GM18858 (cell line): ENCODE data around the gene RPUSD4.

Source experiments
- ATAC-seq: cut with Tn5 transposase; IDR thresholded peaks from one replicate; pipeline ENCODE4 v1.9.1; 2021; ENCODE audit not compliant: unreplicated experiment

Gene RPUSD4

GRCh38 chr11:126214441-126214840 lies 3.0 kb upstream of the RPUSD4 start:
- no peak for ATAC-seq

GRCh38 chr11:126212089-126212660 lies 725 bp upstream of the RPUSD4 start:
- ATAC-seq: no peak

- ATAC-seq: no peak
Observed at GRCh38 chr11:126210871-126211235, 597 bp downstream of the RPUSD4 start.

DNA sequence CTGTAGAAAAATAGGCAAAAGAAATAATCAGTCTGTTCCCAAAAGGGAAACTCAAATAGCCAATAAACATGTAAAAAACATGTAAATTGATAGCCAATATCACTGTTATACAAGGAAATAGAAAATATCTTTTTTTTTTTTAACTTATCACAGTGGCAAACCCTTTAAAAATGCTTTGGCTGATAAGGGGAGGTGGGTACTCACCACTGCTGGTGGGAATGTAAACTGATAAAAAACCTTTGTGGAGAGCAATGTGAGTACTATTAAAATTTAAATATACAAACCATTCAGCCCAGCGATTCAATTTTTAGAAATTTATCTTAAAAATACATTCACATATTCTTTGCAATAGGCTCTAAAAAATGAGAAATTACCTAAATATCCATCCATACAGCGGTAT lies 3.6 kb downstream of the RPUSD4 start:
- ATAC-seq: no peak

- no peak for ATAC-seq
Observed at GRCh38 chr11:126205359-126205758, 6.1 kb downstream of the RPUSD4 start.

DNA sequence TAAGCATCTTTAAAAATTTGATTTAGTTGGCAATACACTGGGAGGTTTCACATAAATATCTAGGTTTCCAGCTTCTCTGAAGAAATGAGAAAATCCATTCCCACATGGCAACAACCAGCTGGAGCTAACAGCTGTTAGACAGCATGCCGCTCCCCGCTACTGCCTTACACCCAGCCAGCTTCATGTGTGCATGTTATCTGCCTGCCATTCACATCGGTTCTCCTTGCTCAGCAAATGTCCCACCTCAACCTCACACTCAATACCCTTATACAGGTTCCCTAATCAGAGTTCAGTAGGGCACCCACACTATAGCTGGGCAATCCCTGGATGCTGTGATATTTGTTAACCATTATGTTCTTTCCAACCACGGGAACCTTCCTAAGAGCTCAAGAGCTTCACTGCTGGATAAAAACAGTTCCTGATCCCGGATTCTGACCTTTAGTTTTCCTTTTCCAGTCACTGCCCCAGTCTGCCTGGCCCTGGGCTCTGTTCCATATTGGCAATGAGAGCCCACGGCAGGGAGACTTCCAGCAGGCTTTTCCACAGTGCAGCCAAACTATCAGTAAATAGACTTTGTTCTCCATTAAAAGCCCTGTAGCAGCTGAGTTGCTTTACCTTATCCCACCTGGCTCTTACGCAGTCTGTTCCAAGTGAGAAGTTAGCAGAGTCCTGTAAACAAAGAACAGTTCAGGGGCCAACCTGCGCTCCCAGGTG lies 8.6 kb downstream of the RPUSD4 start:
- ATAC-seq: no peak

DNA sequence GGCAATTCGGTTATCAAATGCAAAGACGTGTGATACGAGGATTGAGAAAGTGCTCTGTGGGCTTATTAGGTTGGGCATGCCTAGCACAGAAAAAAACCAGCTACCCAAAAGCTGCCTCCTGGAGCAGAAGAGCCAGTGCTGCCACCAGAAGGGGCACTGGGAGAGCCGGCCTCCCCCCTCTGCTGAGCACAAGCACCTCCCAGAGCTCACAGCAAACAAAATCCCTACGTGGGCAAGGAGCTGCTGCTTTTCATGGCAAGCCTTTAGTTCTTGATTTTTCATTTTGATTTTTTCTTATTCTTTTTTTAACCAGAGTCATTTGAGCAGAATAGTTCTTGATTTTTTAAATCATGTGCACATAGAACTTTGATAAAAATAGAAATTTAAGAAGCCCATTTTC lies 12.8 kb downstream of the RPUSD4 start:
- ATAC-seq: no peak

- ATAC-seq: no peak
Observed at GRCh38 chr11:126197277-126197939, 14.0 kb downstream of the RPUSD4 start.

GRCh38 chr11:126195119-126195518 lies 16.3 kb downstream of the RPUSD4 start:
- ATAC-seq: no peak

GRCh38 chr11:126194121-126194543 lies 17.3 kb downstream of the RPUSD4 start:
- no peak for ATAC-seq

DNA sequence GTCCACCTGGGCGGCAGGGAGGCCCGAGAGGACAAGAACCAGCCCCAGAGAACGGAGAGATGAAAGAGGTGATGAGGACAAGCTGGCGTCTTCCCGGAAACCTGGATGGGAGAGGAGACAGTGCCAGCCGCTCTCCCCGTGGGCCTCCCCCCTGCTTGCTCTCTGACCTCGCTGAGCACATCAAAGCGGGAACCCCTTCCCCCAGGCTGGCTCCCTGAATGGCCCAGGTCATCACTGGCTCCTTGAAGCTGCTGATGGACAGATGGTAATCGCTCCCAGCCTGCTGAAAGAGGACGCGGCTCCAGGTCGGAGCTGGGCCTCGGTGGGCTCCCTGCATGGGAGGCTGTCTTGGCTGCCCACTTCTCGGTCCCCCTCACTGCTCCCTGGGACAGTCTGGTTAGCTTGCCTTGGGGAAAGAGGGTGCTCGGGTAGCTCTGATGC lies 18.4 kb downstream of the RPUSD4 start:
- no peak for ATAC-seq

DNA sequence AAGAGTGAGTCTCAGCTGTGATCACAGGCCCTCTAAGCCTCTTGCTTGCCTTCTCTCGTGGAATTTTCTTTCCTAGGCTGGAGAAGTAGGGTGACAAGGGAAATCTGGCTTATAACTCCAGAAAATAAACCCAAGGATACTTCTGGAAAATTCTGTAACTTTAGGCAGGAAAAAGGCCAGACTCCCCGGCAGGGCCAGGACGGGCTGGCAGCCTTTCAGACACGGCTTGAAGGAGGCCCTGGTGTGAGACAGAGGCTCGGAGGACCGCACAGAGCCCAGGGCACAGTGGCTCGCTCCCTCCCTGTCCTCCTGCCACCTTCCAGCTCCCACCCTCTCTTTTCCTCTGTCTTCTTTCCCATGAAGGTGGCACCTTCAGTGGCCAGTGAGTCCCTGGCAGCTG lies 19.1 kb downstream of the RPUSD4 start:
- ATAC-seq: no peak

DNA sequence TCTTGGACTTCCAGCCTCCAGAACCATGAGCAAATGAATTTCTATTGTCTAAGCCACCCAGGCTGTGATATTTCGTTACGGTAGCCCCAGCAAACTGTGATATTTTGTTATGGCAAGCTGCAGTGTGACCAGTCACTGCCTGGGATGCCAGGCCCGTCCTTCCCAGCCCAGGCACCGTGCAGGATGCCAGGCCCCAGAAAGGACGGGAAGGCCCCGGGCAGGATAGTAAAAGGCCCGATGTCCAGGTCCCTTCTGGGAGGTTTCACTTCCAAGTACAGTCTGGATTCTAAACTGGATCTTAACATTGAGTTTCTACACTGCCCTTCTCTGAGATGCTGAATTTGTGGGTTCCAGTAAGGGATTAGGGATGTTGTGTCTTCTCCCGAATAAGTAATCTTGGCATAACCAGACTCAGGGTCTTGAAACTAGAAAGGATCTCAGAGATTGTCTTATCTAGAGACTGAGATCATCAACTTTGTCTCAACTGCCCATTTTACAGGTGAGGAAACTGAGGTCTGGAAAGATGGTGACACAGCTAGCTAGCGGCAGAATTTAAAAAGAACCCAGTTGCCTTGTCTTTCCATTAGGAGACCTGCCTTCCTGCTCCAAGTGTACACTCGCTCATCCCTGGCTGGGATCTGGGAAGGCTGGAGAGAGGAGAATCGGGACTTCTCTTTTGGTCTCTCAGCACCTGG lies 19.9 kb downstream of the RPUSD4 start:
- ATAC-seq: no peak

- no peak for ATAC-seq
Observed at GRCh38 chr11:126190792-126191191, 20.7 kb downstream of the RPUSD4 start.

DNA sequence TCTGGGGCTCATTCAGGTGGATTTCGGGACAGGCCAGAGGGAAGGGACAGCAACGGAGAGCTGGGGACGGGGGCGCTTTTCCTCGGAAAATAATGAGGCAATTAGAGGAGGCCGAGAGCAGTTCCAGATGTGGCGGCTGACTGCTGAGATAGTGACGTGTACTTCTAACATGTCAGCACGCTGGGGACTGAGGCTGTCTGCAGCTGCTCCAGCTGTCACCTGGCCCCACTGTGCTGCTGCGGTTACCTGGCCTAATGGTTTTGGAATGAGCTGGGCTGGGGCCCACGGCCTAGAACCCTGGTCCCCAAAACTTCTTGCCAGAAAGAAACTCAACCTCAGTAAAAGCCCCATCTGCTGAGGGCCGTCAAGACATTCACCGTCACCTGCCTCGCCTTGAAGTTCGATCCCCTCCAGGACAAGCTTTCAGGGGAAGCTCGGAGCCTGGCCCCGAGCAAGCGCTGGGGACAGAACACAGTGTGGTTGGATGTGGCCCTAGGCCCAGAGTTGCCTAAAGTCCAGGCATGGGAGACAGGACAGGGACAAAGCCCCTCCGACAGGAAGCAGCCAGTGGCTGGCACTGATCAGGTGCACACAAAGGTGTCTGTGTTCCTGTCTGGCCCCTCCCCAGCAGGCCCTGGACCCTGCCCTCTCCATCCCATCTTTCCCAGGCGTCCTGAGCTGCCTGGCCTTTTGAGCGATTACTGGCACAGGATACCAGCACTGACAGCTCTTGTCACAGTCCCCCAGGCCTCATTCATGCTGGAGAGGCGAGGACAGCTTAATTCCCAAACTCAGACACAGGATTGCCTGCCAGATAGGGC lies 22.1 kb downstream of the RPUSD4 start:
- ATAC-seq: peak; percentile 82

- ATAC-seq: peak; percentile 37
Observed at GRCh38 chr11:126188332-126189108, 22.9 kb downstream of the RPUSD4 start.

DNA sequence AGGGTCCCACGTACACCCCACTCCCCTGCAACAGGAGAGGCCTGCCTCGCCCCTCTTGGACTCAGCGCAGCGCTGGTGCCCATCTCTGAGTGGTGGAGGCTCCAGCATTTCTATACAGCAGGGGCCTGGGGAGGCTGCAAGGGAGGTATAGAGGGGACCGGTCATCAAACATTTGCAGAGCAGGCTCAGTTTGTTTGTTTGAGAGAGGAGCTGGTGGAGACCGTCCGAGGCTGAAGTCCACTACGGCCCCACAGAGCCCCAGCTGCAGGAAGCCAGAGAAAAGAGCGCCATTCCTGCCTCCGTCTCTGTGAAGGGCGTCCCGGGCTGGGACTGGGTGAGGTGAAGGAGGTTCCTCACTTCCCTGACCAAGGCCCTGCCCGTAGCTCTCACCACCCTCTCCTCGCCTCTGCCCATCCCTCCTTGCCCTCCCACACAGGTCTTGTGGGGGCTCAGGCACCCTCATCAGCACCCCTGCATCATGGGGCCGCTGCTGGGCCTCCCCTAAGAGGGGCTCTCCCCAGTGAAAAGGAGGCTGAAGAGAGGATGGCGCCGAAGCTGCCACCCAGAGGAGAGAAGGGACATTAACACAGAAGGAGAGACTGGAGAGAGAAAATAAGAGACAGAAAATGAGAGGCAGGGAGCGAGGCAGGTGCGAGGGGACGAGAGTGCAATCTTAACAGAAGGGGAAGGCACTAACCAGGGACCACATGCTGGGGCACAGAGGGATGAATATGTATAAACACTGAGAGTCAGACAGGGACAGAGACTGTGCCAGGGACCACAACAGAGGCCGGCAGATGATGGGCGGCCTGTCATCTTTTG lies 24.5 kb downstream of the RPUSD4 start:
- no peak for ATAC-seq

- ATAC-seq: no peak
Observed at GRCh38 chr11:126186025-126186698, 25.3 kb downstream of the RPUSD4 start.
